Skeletal muscle satellite cell (primary cell): ENCODE measurements around the gene HOXB4.

ENCODE experiments used
- H3K27me3 ChIP-seq: 2 replicates; pipeline ENCODE4 v1.7.0; 2013; ENCODE audit warnings: low read length; ENCODE audit not compliant: control insufficient read depth, insufficient read depth
- H3K36me3 ChIP-seq: 2 replicates; pipeline ENCODE4 v1.7.0; 2013; ENCODE audit warnings: mild to moderate bottlenecking, control low read depth, low read length; ENCODE audit not compliant: insufficient read depth
- H3K4me1 ChIP-seq: 2 replicates; pipeline ENCODE4 v1.7.0; 2013; ENCODE audit warnings: low read length; ENCODE audit not compliant: control insufficient read depth, insufficient read depth
- H3K4me2 ChIP-seq: 2 replicates; pipeline ENCODE4 v1.7.0; 2013; ENCODE audit warnings: mild to moderate bottlenecking, low read length
- H3K4me3 ChIP-seq: 2 replicates; pipeline ENCODE4 v1.7.0; 2013; ENCODE audit warnings: low read length
- H3K9ac ChIP-seq: 2 replicates; pipeline ENCODE4 v1.7.0; 2013; ENCODE audit warnings: mild to moderate bottlenecking, low read depth, low read length, moderate library complexity
- H3K9me3 ChIP-seq: replicated peaks from 2 replicates; pipeline ENCODE4 v1.7.0; 2013; ENCODE audit warnings: mild to moderate bottlenecking, control low read depth, low read length

HOXB4 gene

DNA sequence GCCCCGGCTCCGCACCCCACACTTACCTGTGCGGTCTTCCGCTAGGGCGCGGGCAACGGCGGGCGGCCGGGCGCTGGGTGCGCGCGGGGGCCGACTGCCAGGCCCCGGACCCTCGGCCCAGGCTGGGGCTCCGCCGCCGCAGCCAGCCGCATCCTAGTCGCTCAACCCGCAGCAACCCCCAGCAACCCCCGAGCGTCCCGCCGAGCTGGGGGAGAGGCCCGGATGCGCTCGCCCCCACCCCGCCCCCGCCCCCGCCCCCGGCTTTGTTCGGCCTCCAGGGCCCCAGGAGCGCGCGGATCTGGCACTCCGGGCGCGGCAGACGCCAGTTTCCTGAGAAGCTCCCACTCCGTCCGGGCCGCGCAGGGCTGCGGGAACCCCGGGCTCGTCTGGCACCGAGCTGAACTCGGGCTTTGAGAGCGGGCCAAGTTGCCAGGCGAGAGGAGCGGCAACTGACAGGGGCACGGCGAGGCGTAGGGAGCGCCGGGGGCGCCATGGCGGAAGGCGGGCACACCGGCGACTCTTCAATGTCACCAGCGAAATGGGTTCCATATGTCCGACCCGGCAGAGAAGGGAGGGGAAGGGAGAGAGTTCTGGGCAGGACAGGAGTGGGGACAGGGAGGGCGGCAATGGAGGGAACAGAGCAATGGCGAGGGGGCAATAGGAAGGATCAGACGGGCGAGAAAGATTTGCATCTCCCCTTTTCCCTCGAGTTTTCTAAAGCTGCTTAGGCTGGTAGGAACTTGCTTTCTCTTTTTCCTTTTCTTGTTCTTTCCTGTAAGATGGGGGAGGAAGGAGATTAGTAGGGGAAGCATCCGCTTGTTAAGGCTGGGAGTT is 13.7 kb downstream of the HOXB4 start:
- H3K4me3 ChIP-seq = peak overlapping the region; percentile 72
- H3K27me3 ChIP-seq = no peaks in the 10 kb centered on the region
- peaks cover 12% of the 10 kb centered on the region for H3K36me3 ChIP-seq
- peak overlapping the region; percentile 84 for H3K9ac ChIP-seq
- peaks cover 27% of the 10 kb centered on the region for H3K4me1 ChIP-seq
- no peaks in the 10 kb centered on the region for H3K9me3 ChIP-seq
- H3K4me2 ChIP-seq = peak overlapping the region; percentile 94

- Histone ChIP-seq H3K9me3 (no peaks in the 10 kb centered on the region), H3K36me3 (peaks cover 16% of the 10 kb centered on the region), H3K4me1 (peaks cover 27% of the 10 kb centered on the region), H3K27me3 (no peaks in the 10 kb centered on the region), H3K4me2 (peak overlapping the region; percentile 94), H3K4me3 (peak overlapping the region; percentile 72), H3K9ac (peak overlapping the region; percentile 84)
Measured at GRCh38 chr17:48563867-48564187, 14.3 kb downstream of the HOXB4 start.

- Histone ChIP-seq H3K4me1 (peaks cover 27% of the 10 kb centered on the region), H3K9ac (no peak overlapping the region), H3K4me3 (peak overlapping the region; percentile 72), H3K36me3 (peaks cover 16% of the 10 kb centered on the region), H3K4me2 (peak overlapping the region; percentile 94), H3K9me3 (no peaks in the 10 kb centered on the region), H3K27me3 (no peaks in the 10 kb centered on the region)
Measured at GRCh38 chr17:48563385-48563838, 14.7 kb downstream of the HOXB4 start.

- H3K9me3 ChIP-seq = no peaks in the 10 kb centered on the region
- H3K4me3 ChIP-seq = no peak overlapping the region
- peaks cover 16% of the 10 kb centered on the region for H3K36me3 ChIP-seq
- no peak overlapping the region for H3K9ac ChIP-seq
- peaks cover 27% of the 10 kb centered on the region for H3K4me1 ChIP-seq
- H3K27me3 ChIP-seq = no peaks in the 10 kb centered on the region
- peak overlapping the region; percentile 94 for H3K4me2 ChIP-seq
Measured at GRCh38 chr17:48562934-48563333, 15.2 kb downstream of the HOXB4 start.

GRCh38 chr17:48561884-48562810 is 16.0 kb downstream of the HOXB4 start:
- Histone ChIP-seq H3K4me3 (no peak overlapping the region), H3K9ac (no peak overlapping the region), H3K36me3 (peaks cover 16% of the 10 kb centered on the region), H3K27me3 (no peaks in the 10 kb centered on the region), H3K9me3 (no peaks in the 10 kb centered on the region), H3K4me1 (peaks cover 31% of the 10 kb centered on the region), H3K4me2 (peak overlapping the region; percentile 21)

DNA sequence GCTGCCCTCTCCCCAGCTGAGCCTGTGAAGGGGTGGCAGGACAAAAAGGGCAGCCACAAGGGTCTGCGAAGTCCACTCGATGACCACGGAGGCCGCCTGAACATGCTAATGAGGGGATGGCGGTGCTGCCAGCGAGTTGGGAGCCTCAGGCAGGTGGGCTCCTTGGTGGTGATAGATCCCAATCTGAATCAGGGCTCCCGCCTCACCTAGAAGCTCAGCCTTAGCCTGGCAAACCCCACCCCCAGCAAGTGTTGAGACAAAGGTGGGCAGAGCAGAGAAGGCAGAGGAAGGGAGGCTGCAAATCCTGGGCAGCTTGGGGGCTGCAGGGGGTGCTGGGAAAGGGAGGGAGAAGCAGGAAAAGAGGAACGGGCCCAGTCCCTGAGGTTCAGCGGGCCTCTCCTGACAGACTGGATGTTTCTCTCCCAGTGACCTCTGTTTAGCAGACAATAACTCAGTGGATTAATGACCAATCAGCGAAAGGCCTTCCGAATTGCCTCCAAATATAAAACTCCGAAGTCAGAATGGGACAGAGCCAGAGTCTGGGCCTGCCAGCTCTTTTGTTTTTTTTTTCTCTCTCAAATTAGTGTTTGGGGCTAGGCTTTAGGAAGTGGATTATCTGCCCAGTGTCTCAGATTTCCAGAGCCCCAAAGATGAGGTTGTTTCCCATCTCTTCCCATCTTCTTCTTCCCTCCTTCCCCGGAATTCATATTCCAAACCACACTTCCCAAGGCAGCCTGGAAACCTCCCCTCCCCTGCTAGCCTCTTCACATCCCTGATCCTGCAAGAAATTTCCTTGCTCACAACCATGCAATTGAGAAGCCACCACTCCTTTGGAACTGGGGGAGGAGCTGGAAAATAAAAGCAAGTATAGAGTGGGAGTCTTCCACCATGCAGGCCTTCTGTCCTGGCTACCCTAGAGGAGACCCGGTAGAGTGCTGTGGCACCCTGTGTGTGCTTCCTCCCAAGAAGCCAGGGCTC is 18.0 kb downstream of the HOXB4 start:
- Histone ChIP-seq H3K4me3 (no peak overlapping the region), H3K9ac (no peak overlapping the region), H3K4me1 (peaks cover 41% of the 10 kb centered on the region), H3K9me3 (no peaks in the 10 kb centered on the region), H3K4me2 (no peak overlapping the region), H3K36me3 (peaks cover 16% of the 10 kb centered on the region), H3K27me3 (no peaks in the 10 kb centered on the region)

- H3K4me3 ChIP-seq = no peak overlapping the region
- no peak overlapping the region for H3K4me2 ChIP-seq
- no peaks in the 10 kb centered on the region for H3K9me3 ChIP-seq
- peaks cover 16% of the 10 kb centered on the region for H3K36me3 ChIP-seq
- no peaks in the 10 kb centered on the region for H3K27me3 ChIP-seq
- H3K9ac ChIP-seq = no peak overlapping the region
- H3K4me1 ChIP-seq = peaks cover 41% of the 10 kb centered on the region
Measured at GRCh38 chr17:48559122-48559839, 18.9 kb downstream of the HOXB4 start.

DNA sequence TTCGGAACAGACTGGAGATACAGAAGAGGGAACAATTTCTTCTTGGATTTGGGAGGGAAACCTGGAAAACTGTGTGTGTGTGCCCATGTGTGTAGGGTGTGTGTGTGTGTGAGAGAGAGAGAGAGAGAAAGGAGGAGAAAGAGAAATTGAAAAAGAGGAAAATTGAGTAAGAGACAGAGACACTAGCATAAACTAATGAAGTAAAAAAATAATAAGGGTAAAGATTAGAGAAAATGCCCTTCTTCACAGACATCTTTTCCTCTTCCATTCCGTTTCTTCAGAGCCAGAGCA is 19.4 kb downstream of the HOXB4 start:
- Histone ChIP-seq H3K4me1 (peaks cover 43% of the 10 kb centered on the region), H3K9ac (no peak overlapping the region)

GRCh38 chr17:48558057-48558830 is 19.9 kb downstream of the HOXB4 start:
- Histone ChIP-seq H3K36me3 (peaks cover 16% of the 10 kb centered on the region), H3K27me3 (no peaks in the 10 kb centered on the region), H3K4me2 (no peak overlapping the region), H3K9ac (no peak overlapping the region), H3K4me3 (no peak overlapping the region), H3K4me1 (peaks cover 44% of the 10 kb centered on the region), H3K9me3 (no peaks in the 10 kb centered on the region)

More for the DNA sequence above, 19.4 kb downstream of the HOXB4 start:
- no peak overlapping the region for H3K4me2 ChIP-seq
- peaks cover 16% of the 10 kb centered on the region for H3K36me3 ChIP-seq
- H3K4me3 ChIP-seq = no peak overlapping the region
- H3K9me3 ChIP-seq = no peaks in the 10 kb centered on the region
- H3K27me3 ChIP-seq = no peaks in the 10 kb centered on the region
